Panc1 (cell line): ENCODE results near the gene HSBP1L1. TPM values are rescaled to one million over a fixed set of nuclear protein-coding genes. Genes with fewer than 3 reads are reported as not detected.

Experiments used
- ATAC-seq: fragments of 200-7000 bp; cut with Tn5 transposase; 2 replicates; pipeline ENCODE4 v1.9.1; 2020; ENCODE audit warnings: mild to moderate bottlenecking, moderate library complexity
- BruUV-seq: library from RNA; stranded (reverse); fragments of 400-500 nt; replicated peaks from 2 replicates; lab custom pipeline; 2021; lab: Mats Ljungman, UMichigan
- CTCF ChIA-PET: fragments of 300-600 bp; sonication (Branson Sonifier 250); formaldehyde crosslinking; loops from one replicate; lab custom pipeline; 2022; ENCODE audit warnings: antibody characterized with exemption; lab: Charles Lee
- POLR2A ChIA-PET: fragments of 300-600 bp; sonication (Branson Sonifier 250); formaldehyde crosslinking; loops from one replicate; lab custom pipeline; 2022; ENCODE audit warnings: antibody characterized with exemption; lab: Charles Lee
- DNase-seq: peaks from one replicate; pipeline ENCODE4 v3.0.0-alpha.2; 2010; ENCODE audit warnings: low read depth, low spot score
- H3K27ac ChIP-seq: 2 replicates; pipeline ENCODE4 v1.5.1; 2011; ENCODE audit warnings: mild to moderate bottlenecking, low read length, inconsistent platforms
- H3K27me3 ChIP-seq: fragments of 200-500 bp; sonication (Bioruptor generic); 2 replicates; pipeline ENCODE4 v1.6.0; 2014; ENCODE audit warnings: low read length, inconsistent platforms; ENCODE audit not compliant: control insufficient read depth, insufficient read depth
- H3K36me3 ChIP-seq: fragments of 200-500 bp; sonication (Bioruptor generic); 2 replicates; pipeline ENCODE4 v1.5.1; 2014; ENCODE audit warnings: inconsistent platforms, mild to moderate bottlenecking, low read length, moderate library complexity; ENCODE audit not compliant: control insufficient read depth, insufficient read depth
- H3K4me1 ChIP-seq: 2 replicates; pipeline ENCODE4 v1.5.1; 2011; ENCODE audit warnings: inconsistent platforms, mild to moderate bottlenecking, low read length, moderate library complexity; ENCODE audit not compliant: control insufficient read depth, insufficient read depth
- H3K4me3 ChIP-seq, 2 experiments: 2 replicates each; pipeline ENCODE4 v1.5.1; 2011 to 2012; ENCODE audit warnings: low read depth in 2 of 2, low read length in 2 of 2, mild to moderate bottlenecking in 2 of 2, inconsistent platforms in 1 of 2, moderate library complexity in 1 of 2
- H3K9me3 ChIP-seq: fragments of 200-500 bp; sonication (Bioruptor generic); 2 replicates; pipeline ENCODE4 v1.5.1; 2014; ENCODE audit warnings: low read depth, mild to moderate bottlenecking, inconsistent platforms, low read length, moderate library complexity; ENCODE audit not compliant: control insufficient read depth, insufficient read depth
- POLR2AphosphoS5 ChIP-seq: IDR thresholded peaks from 2 replicates; pipeline ENCODE4 v1.6.1; 2012; ENCODE audit warnings: mild to moderate bottlenecking, low read depth, low read length, moderate library complexity
- SIN3A ChIP-seq: IDR thresholded peaks from 2 replicates; pipeline ENCODE4 v1.6.1; 2012; ENCODE audit warnings: low read depth, mild to moderate bottlenecking, low read length, moderate library complexity, borderline replicate concordance; ENCODE audit not compliant: insufficient read depth
- TCF7L2 ChIP-seq: IDR thresholded peaks from 2 replicates; pipeline ENCODE4 v1.6.1; 2011; ENCODE audit warnings: mild to moderate bottlenecking, low read depth, low read length, inconsistent platforms
- in situ Hi-C: cut with HindIII; loops from 2 replicates; pipeline ENCODE4 v1.10.0; 2016; ENCODE audit warnings: low sequenced_read_pairs, low pct_unique_long_range_greater_than_20kb
- intact Hi-C: fragments of 100-400 bp; cut with micrococcal nuclease; formaldehyde crosslinking; loops from one replicate; pipeline ENCODE4 v1.10.0; 2022; ENCODE audit not compliant: unreplicated experiment
- total RNA-seq: library from RNA; stranded (reverse); gene quantifications from one replicate; pipeline ENCODE4 v1.2.1, GENCODE V29; 2021; ENCODE audit not compliant: unreplicated experiment
- TF ChIP-seq, protein P1 (sequence below): fragments of 450-650 bp; IDR thresholded peaks from 2 replicates; pipeline ENCODE4 v1.5.1; 2017; ENCODE audit warnings: mild to moderate bottlenecking
- TF ChIP-seq, protein P2 (sequence below), 2 experiments: IDR thresholded peaks; 2 replicates each; pipeline ENCODE4 v1.6.1; 2011 to 2012; ENCODE audit warnings: low read depth in 2 of 2, control low read depth in 1 of 2, low read length in 1 of 2, mild to moderate bottlenecking in 1 of 2, moderate library complexity in 1 of 2; ENCODE audit not compliant: insufficient read depth in 1 of 2

HSBP1L1 gene
- total RNA-seq, 1 experiment from 2014 or later = 45.4 TPM

GRCh38 chr18:79971211-79971952 lies 6.9 kb downstream of the HSBP1L1 start:
- ATAC-seq (no peak), DNase-seq (no peak)
- ChIA-PET POLR2A (no interaction called here), CTCF (no interaction called here)
- Histone ChIP-seq H3K27me3 (no peaks in the 10 kb centered on the region), H3K4me1 (peaks cover 18% of the 10 kb centered on the region), H3K4me3 (no peak overlapping the region), H3K36me3 (peaks cover 13% of the 10 kb centered on the region), H3K27ac (no peak overlapping the region), H3K9me3 (no peaks in the 10 kb centered on the region)
- in situ Hi-C loops (no loop called here), intact Hi-C loops (loop anchor here (10.0 kb wide), 1 partner anchor 173 kb away; no protein-coding TSS in a partner anchor)
- TF ChIP-seq POLR2AphosphoS5 (no peak), TCF7L2 (no peak), SIN3A (no peak)
- TF ChIP-seq, protein P1, sequence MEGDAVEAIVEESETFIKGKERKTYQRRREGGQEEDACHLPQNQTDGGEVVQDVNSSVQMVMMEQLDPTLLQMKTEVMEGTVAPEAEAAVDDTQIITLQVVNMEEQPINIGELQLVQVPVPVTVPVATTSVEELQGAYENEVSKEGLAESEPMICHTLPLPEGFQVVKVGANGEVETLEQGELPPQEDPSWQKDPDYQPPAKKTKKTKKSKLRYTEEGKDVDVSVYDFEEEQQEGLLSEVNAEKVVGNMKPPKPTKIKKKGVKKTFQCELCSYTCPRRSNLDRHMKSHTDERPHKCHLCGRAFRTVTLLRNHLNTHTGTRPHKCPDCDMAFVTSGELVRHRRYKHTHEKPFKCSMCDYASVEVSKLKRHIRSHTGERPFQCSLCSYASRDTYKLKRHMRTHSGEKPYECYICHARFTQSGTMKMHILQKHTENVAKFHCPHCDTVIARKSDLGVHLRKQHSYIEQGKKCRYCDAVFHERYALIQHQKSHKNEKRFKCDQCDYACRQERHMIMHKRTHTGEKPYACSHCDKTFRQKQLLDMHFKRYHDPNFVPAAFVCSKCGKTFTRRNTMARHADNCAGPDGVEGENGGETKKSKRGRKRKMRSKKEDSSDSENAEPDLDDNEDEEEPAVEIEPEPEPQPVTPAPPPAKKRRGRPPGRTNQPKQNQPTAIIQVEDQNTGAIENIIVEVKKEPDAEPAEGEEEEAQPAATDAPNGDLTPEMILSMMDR = no peak
- TF ChIP-seq, protein P2, sequence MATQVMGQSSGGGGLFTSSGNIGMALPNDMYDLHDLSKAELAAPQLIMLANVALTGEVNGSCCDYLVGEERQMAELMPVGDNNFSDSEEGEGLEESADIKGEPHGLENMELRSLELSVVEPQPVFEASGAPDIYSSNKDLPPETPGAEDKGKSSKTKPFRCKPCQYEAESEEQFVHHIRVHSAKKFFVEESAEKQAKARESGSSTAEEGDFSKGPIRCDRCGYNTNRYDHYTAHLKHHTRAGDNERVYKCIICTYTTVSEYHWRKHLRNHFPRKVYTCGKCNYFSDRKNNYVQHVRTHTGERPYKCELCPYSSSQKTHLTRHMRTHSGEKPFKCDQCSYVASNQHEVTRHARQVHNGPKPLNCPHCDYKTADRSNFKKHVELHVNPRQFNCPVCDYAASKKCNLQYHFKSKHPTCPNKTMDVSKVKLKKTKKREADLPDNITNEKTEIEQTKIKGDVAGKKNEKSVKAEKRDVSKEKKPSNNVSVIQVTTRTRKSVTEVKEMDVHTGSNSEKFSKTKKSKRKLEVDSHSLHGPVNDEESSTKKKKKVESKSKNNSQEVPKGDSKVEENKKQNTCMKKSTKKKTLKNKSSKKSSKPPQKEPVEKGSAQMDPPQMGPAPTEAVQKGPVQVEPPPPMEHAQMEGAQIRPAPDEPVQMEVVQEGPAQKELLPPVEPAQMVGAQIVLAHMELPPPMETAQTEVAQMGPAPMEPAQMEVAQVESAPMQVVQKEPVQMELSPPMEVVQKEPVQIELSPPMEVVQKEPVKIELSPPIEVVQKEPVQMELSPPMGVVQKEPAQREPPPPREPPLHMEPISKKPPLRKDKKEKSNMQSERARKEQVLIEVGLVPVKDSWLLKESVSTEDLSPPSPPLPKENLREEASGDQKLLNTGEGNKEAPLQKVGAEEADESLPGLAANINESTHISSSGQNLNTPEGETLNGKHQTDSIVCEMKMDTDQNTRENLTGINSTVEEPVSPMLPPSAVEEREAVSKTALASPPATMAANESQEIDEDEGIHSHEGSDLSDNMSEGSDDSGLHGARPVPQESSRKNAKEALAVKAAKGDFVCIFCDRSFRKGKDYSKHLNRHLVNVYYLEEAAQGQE (IDR thresholded peaks at IDR 0.05; ENCODE audit: insufficient read depth in 1 of 2, low read depth in 2 of 2, low read length in 1 of 2) = no peak
- BruUV-seq = TSS peak; percentile 0

- in situ Hi-C loops = no loop called here
- H3K9me3 ChIP-seq = no peaks in the 10 kb centered on the region
- ChIA-PET CTCF (no interaction called here), POLR2A (no interaction called here)
- H3K4me1 ChIP-seq = peaks cover 16% of the 10 kb centered on the region
- TF ChIP-seq, protein P2 (IDR thresholded peaks at IDR 0.05; ENCODE audit: insufficient read depth in 1 of 2, low read depth in 2 of 2, low read length in 1 of 2) = no peak
- TF ChIP-seq, protein P1 = no peak
- TF ChIP-seq POLR2AphosphoS5 (no peak), TCF7L2 (no peak), SIN3A (no peak)
- no peak overlapping the region for H3K4me3 ChIP-seq
- intact Hi-C loops = loop anchor here (10.0 kb wide), 1 partner anchor 173 kb away; no protein-coding TSS in a partner anchor
- no peaks in the 10 kb centered on the region for H3K27me3 ChIP-seq
- no peak for ATAC-seq
- DNase-seq = no peak
- BruUV-seq = no TSS peak
- no peak overlapping the region for H3K27ac ChIP-seq
- peaks cover 13% of the 10 kb centered on the region for H3K36me3 ChIP-seq
These were observed 7.5 kb downstream of the HSBP1L1 start for GRCh38 chr18:79971986-79972385.
